Measurements from ENCODE around the gene REM1. TPM values are rescaled to one million over a fixed set of nuclear protein-coding genes. Genes with fewer than 3 reads are reported as not detected.

The REM1 gene
- total and polyA plus RNA-seq, 2 of the 4 experiments (the other 2 are of a cell fraction) = not detected

GRCh38 chr20:31476643-31477215 is 1.6 kb downstream of the REM1 start:
- H4K20me1 ChIP-seq (ENCODE audit: insufficient read depth, low read length) = no peaks in the 10 kb centered on the region
- intact Hi-C loops (cut with micrococcal nuclease) (no loop called here), in situ Hi-C loops (cut with MboI; ENCODE audit: low sequenced_read_pairs) (no loop called here), dilution Hi-C loops (cut with HindIII; ENCODE audit: low sequenced_read_pairs, unreplicated experiment) (no loop called here)
- no peak overlapping the region for H2BK120ac ChIP-seq (ENCODE audit: low read depth, low read length)
- H3K36me3 ChIP-seq (ENCODE audit: control insufficient read depth, insufficient read depth, low read length) = no peaks in the 10 kb centered on the region
- H3K4me1 ChIP-seq (ENCODE audit: control insufficient read depth, insufficient read depth, low read length) = no peaks in the 10 kb centered on the region
- no peaks in the 10 kb centered on the region for H3K9me1 ChIP-seq (ENCODE audit: insufficient read depth, low read length)
- no peak overlapping the region for H3K56ac ChIP-seq (ENCODE audit: extremely low read depth, insufficient read depth, low read length)
- no peak overlapping the region for H3K4me3 ChIP-seq (ENCODE audit: insufficient read depth, low read depth, low read length)
- no peaks in the 10 kb centered on the region for H3K79me1 ChIP-seq (ENCODE audit: low read depth in 1 of 2, low read length in 2 of 2)
- no peak overlapping the region for H2BK20ac ChIP-seq (ENCODE audit: low read depth, low read length)
- no peak overlapping the region for H3K4me2 ChIP-seq (ENCODE audit: low read depth, low read length)
- ChIA-PET CTCF (no interaction called here), POLR2A (ENCODE audit: unreplicated experiment) (no interaction called here)
- no peak overlapping the region for H3K18ac ChIP-seq (ENCODE audit: low read depth, low read length)
- H3K4ac ChIP-seq (ENCODE audit: low read depth, low read length) = no peak overlapping the region
- TF ChIP-seq CHD1 (IDR thresholded peaks at IDR 0.05; ENCODE audit: low read depth, low read length) (no peak), RFX5 (IDR thresholded peaks at IDR 0.05; ENCODE audit: low read depth, low read length) (no peak), BHLHE40 (IDR thresholded peaks at IDR 0.05; ENCODE audit: low read depth, low read length) (no peak), FOS (IDR thresholded peaks at IDR 0.05; ENCODE audit: low read depth, low read length) (no peak)
- TF ChIP-seq, protein P1, sequence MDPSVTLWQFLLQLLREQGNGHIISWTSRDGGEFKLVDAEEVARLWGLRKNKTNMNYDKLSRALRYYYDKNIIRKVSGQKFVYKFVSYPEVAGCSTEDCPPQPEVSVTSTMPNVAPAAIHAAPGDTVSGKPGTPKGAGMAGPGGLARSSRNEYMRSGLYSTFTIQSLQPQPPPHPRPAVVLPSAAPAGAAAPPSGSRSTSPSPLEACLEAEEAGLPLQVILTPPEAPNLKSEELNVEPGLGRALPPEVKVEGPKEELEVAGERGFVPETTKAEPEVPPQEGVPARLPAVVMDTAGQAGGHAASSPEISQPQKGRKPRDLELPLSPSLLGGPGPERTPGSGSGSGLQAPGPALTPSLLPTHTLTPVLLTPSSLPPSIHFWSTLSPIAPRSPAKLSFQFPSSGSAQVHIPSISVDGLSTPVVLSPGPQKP (IDR thresholded peaks at IDR 0.05; ENCODE audit: borderline replicate concordance, low read depth, low read length) = no peak
- TF ChIP-seq, protein P2, sequence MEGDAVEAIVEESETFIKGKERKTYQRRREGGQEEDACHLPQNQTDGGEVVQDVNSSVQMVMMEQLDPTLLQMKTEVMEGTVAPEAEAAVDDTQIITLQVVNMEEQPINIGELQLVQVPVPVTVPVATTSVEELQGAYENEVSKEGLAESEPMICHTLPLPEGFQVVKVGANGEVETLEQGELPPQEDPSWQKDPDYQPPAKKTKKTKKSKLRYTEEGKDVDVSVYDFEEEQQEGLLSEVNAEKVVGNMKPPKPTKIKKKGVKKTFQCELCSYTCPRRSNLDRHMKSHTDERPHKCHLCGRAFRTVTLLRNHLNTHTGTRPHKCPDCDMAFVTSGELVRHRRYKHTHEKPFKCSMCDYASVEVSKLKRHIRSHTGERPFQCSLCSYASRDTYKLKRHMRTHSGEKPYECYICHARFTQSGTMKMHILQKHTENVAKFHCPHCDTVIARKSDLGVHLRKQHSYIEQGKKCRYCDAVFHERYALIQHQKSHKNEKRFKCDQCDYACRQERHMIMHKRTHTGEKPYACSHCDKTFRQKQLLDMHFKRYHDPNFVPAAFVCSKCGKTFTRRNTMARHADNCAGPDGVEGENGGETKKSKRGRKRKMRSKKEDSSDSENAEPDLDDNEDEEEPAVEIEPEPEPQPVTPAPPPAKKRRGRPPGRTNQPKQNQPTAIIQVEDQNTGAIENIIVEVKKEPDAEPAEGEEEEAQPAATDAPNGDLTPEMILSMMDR (conservative IDR thresholded peaks at IDR 0.05; ENCODE audit: low read depth, low read length) = no peak
- no peak overlapping the region for H3K14ac ChIP-seq (replicated peaks; ENCODE audit: low read depth, low read length)
- no peak overlapping the region for H3K9ac ChIP-seq (ENCODE audit: low read depth, low read length)
- BruUV-seq (replicated peaks) = no TSS peak
- no CpG with 5 or more reads among the region's 6 CpGs for WGBS, 2 experiments (ENCODE audit: extremely low coverage in 2 of 2, insufficient read length in 1 of 2)
- H2AK9ac ChIP-seq (replicated peaks; ENCODE audit: low read depth, low read length, poor library complexity) = no peak overlapping the region
- no peak overlapping the region for H4K5ac ChIP-seq (ENCODE audit: low read depth, low read length)
- no peak overlapping the region for H2AFZ ChIP-seq (replicated peaks; ENCODE audit: low read length, poor library complexity)
- no peaks in the 10 kb centered on the region for H3K9me3 ChIP-seq (ENCODE audit: control insufficient read depth, insufficient read depth, low read length)
- DNase-seq (no peak), ATAC-seq (ENCODE audit: low read depth) (no peak)
- no peak overlapping the region for H2BK15ac ChIP-seq (ENCODE audit: low read depth, low read length)
- H4K91ac ChIP-seq (ENCODE audit: insufficient read depth, low read depth, low read length) = no peak overlapping the region
- no peak overlapping the region for H2AK5ac ChIP-seq (ENCODE audit: low read depth, low read length)
- H4K8ac ChIP-seq (ENCODE audit: low read depth in 2 of 2, low read length in 2 of 2) = no peak overlapping the region
- H3K27ac ChIP-seq (ENCODE audit: insufficient read depth, low read length) = no peak overlapping the region
- peaks cover 34% of the 10 kb centered on the region for H3K27me3 ChIP-seq (ENCODE audit: control insufficient read depth, insufficient read depth, low read length)
- no peak overlapping the region for H3K23ac ChIP-seq (ENCODE audit: low read depth, low read length)
- H2BK5ac ChIP-seq (ENCODE audit: low read depth, low read length, poor library complexity, severe bottlenecking) = no peak overlapping the region

All from IMR-90 (cell line).